ENCODE results near the gene BDH2.
A peak's percentile ranks its signal among the peaks of the same experiment; 100 is the strongest.

Gene BDH2

GRCh38 chr4:103076747-103077347 lies 22.8 kb downstream of the BDH2 start, which contains the start of gene SLC9B2:
Gene SLC9B2 (minus strand): TSS chr4:103076761. CDS start chr4:103067550, 9,211 bp downstream.
- no peak for DNase-seq (ENCODE audit: insufficient read length)
- FAIRE-seq, result no peak
- TF ChIP-seq POLR2AphosphoS5 (IDR thresholded peaks at IDR 0.05; ENCODE audit: low read depth, low read length), result no peak
- TF ChIP-seq POLR2A (IDR thresholded peaks at IDR 0.05; ENCODE audit: low read depth, low read length), result no peak; the same call in 1 of the 2 replicates
- no peak; the same call in 1 of the 2 replicates for TF ChIP-seq TAF1 (IDR thresholded peaks at IDR 0.05; ENCODE audit: borderline replicate concordance, low read depth, low read length)

- FAIRE-seq, result peak; percentile 88
- DNase-seq (ENCODE audit: insufficient read length), result peak; percentile 37
- TF ChIP-seq POLR2AphosphoS5 (IDR thresholded peaks at IDR 0.05; ENCODE audit: low read depth, low read length) (no peak), POLR2A (IDR thresholded peaks at IDR 0.05; ENCODE audit: low read depth, low read length) (peak; percentile 57; the same call in 1 of the 2 replicates), TAF1 (IDR thresholded peaks at IDR 0.05; ENCODE audit: borderline replicate concordance, low read depth, low read length) (0 out of 2 replicates have a peak, but pooled peaks have one; percentile 53)
These were observed 23.5 kb downstream of the BDH2 start for GRCh38 chr4:103075894-103076746.

GRCh38 chr4:103075435-103075893 lies 24.2 kb downstream of the BDH2 start:
- DNase-seq (ENCODE audit: insufficient read length) (no peak), FAIRE-seq (no peak)

GRCh38 chr4:103074744-103075434 lies 24.7 kb downstream of the BDH2 start:
- DNase-seq (ENCODE audit: insufficient read length), result no peak
- TF ChIP-seq POLR2AphosphoS5 (IDR thresholded peaks at IDR 0.05; ENCODE audit: low read depth, low read length) (no peak), TAF1 (IDR thresholded peaks at IDR 0.05; ENCODE audit: borderline replicate concordance, low read depth, low read length) (no peak), POLR2A (IDR thresholded peaks at IDR 0.05; ENCODE audit: low read depth, low read length) (no peak)
- peak; percentile 17 for FAIRE-seq

More at GRCh38 chr4:103075435-103075893, 24.2 kb downstream of the BDH2 start:
- TF ChIP-seq TAF1 (IDR thresholded peaks at IDR 0.05; ENCODE audit: borderline replicate concordance, low read depth, low read length) (no peak), POLR2AphosphoS5 (IDR thresholded peaks at IDR 0.05; ENCODE audit: low read depth, low read length) (no peak), POLR2A (IDR thresholded peaks at IDR 0.05; ENCODE audit: low read depth, low read length) (no peak)

GRCh38 chr4:103073792-103074438 lies 25.7 kb downstream of the BDH2 start:
- FAIRE-seq, result no peak
- TF ChIP-seq POLR2AphosphoS5 (IDR thresholded peaks at IDR 0.05; ENCODE audit: low read depth, low read length) (no peak), POLR2A (IDR thresholded peaks at IDR 0.05; ENCODE audit: low read depth, low read length) (no peak), TAF1 (IDR thresholded peaks at IDR 0.05; ENCODE audit: borderline replicate concordance, low read depth, low read length) (no peak)
- DNase-seq (ENCODE audit: insufficient read length), result no peak

- FAIRE-seq (peak; percentile 27), DNase-seq (ENCODE audit: insufficient read length) (no peak)
- TF ChIP-seq POLR2A (IDR thresholded peaks at IDR 0.05; ENCODE audit: low read depth, low read length), result no peak
- TF ChIP-seq TAF1 (IDR thresholded peaks at IDR 0.05; ENCODE audit: borderline replicate concordance, low read depth, low read length), result no peak
- TF ChIP-seq POLR2AphosphoS5 (IDR thresholded peaks at IDR 0.05; ENCODE audit: low read depth, low read length), result no peak
These were observed 31.6 kb downstream of the BDH2 start for GRCh38 chr4:103067841-103068547.

GRCh38 chr4:103060453-103061148 lies 39.0 kb downstream of the BDH2 start:
- FAIRE-seq, result no peak
- no peak for DNase-seq (ENCODE audit: insufficient read length)
- TF ChIP-seq POLR2AphosphoS5 (IDR thresholded peaks at IDR 0.05; ENCODE audit: low read depth, low read length), result no peak
- TF ChIP-seq TAF1 (IDR thresholded peaks at IDR 0.05; ENCODE audit: borderline replicate concordance, low read depth, low read length), result no peak
- TF ChIP-seq POLR2A (IDR thresholded peaks at IDR 0.05; ENCODE audit: low read depth, low read length), result no peak

- TF ChIP-seq TAF1 (IDR thresholded peaks at IDR 0.05; ENCODE audit: borderline replicate concordance, low read depth, low read length), result no peak
- no peak for TF ChIP-seq POLR2A (IDR thresholded peaks at IDR 0.05; ENCODE audit: low read depth, low read length)
- TF ChIP-seq POLR2AphosphoS5 (IDR thresholded peaks at IDR 0.05; ENCODE audit: low read depth, low read length), result no peak
- FAIRE-seq, result no peak
- DNase-seq (ENCODE audit: insufficient read length), result no peak
These were observed 45.6 kb downstream of the BDH2 start for GRCh38 chr4:103054030-103054429.

- DNase-seq (ENCODE audit: insufficient read length), result no peak
- no peak for FAIRE-seq
- TF ChIP-seq POLR2A (IDR thresholded peaks at IDR 0.05; ENCODE audit: low read depth, low read length), result no peak
- TF ChIP-seq TAF1 (IDR thresholded peaks at IDR 0.05; ENCODE audit: borderline replicate concordance, low read depth, low read length), result no peak
- no peak for TF ChIP-seq POLR2AphosphoS5 (IDR thresholded peaks at IDR 0.05; ENCODE audit: low read depth, low read length)
These were observed 46.9 kb downstream of the BDH2 start for GRCh38 chr4:103052779-103053178.

GRCh38 chr4:103052145-103052544 lies 47.5 kb downstream of the BDH2 start:
- TF ChIP-seq TAF1 (IDR thresholded peaks at IDR 0.05; ENCODE audit: borderline replicate concordance, low read depth, low read length) (no peak), POLR2A (IDR thresholded peaks at IDR 0.05; ENCODE audit: low read depth, low read length) (no peak), POLR2AphosphoS5 (IDR thresholded peaks at IDR 0.05; ENCODE audit: low read depth, low read length) (no peak)
- no peak for DNase-seq (ENCODE audit: insufficient read length)
- no peak for FAIRE-seq

All from GM12892 (cell line).